SK-N-MC (cell line): ENCODE measurements around the gene PPM1L.

ENCODE experiments used
- EZH2 ChIP-seq: fragments of 200-600 bp; sonication (generic); IDR thresholded peaks from one replicate; pipeline ENCODE4 v1.6.1; 2017; ENCODE audit warnings: antibody characterized with exemption
- POLR2AphosphoS5 ChIP-seq: IDR thresholded peaks from 2 replicates; pipeline ENCODE4 v1.6.1; 2012; ENCODE audit warnings: mild to moderate bottlenecking, low read depth, low read length, borderline replicate concordance

DNA sequence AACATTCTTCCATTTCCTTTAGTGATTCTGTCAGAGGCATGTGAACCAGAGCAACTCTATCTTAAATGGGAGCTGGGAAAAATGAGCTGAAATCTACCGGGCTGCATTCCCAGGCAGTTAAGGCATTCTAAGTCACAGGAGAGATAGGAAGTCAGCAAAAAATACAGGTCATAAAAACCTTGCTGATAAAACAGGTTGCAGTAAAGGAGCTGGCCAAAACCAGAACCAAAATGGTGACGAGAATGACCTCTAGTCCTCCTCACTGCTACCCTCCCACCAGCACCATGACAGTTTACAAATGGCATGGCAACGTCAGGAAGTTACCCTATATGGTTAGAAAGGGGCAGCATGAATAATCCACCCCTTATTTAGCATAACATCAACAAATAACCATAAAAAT lies 282.7 kb downstream of the PPM1L start:
- TF ChIP-seq POLR2AphosphoS5 (no peak), EZH2 (no peak)
